DOHH2 (cell line): ENCODE results near the gene COL4A2.
A peak's percentile ranks its signal among the peaks of the same experiment; 100 is the strongest.

Experiments
- H3F3A ChIP-seq: fragments of 200-600 bp; sonication (generic), shearing (Covaris generic); 2 replicates; pipeline ENCODE4 v1.6.0; 2016; ENCODE audit warnings: antibody characterized with exemption, mild to moderate bottlenecking; ENCODE audit not compliant: control insufficient read depth, insufficient read depth
- H3K27ac ChIP-seq: fragments of 200-600 bp; sonication (generic); 2 replicates; pipeline ENCODE4 v1.5.1; 2014; ENCODE audit warnings: low read depth, mild to moderate bottlenecking, low read length, moderate library complexity
- H3K27me3 ChIP-seq: fragments of 200-600 bp; sonication (generic); 2 replicates; pipeline ENCODE4 v1.6.1; 2014; ENCODE audit warnings: mild to moderate bottlenecking, low read length, mixed read lengths; ENCODE audit not compliant: control insufficient read depth
- H3K36me3 ChIP-seq: fragments of 200-600 bp; sonication (generic); 2 replicates; pipeline ENCODE4 v1.6.1; 2014; ENCODE audit warnings: mild to moderate bottlenecking, low read length, moderate library complexity, mixed read lengths; ENCODE audit not compliant: control insufficient read depth
- H3K4me1 ChIP-seq: fragments of 200-600 bp; sonication (generic); 2 replicates; pipeline ENCODE4 v1.6.1; 2014; ENCODE audit warnings: mild to moderate bottlenecking, low read length, mixed read lengths; ENCODE audit not compliant: control insufficient read depth
- H3K4me2 ChIP-seq: fragments of 200-600 bp; sonication (generic); 2 replicates; pipeline ENCODE4 v1.6.0; 2014; ENCODE audit warnings: mild to moderate bottlenecking, low read length, moderate library complexity
- H3K4me3 ChIP-seq: fragments of 200-600 bp; sonication (generic); 2 replicates; pipeline ENCODE4 v1.5.1; 2014; ENCODE audit warnings: mild to moderate bottlenecking, low read length, mixed read lengths
- H3K79me2 ChIP-seq: fragments of 200-600 bp; sonication (generic); 2 replicates; pipeline ENCODE4 v1.6.1; 2014; ENCODE audit warnings: mild to moderate bottlenecking, low read length, mixed read lengths; ENCODE audit not compliant: control insufficient read depth
- H3K9me2 ChIP-seq: fragments of 200-600 bp; sonication (generic); replicated peaks from 2 replicates; pipeline ENCODE4 v1.6.1; 2014; ENCODE audit warnings: mild to moderate bottlenecking, low read length, mixed read lengths; ENCODE audit not compliant: control insufficient read depth
- H3K9me3 ChIP-seq: fragments of 200-600 bp; sonication (generic); 2 replicates; pipeline ENCODE4 v1.6.1; 2014; ENCODE audit warnings: antibody characterized with exemption, low read length, mixed read lengths; ENCODE audit not compliant: control insufficient read depth, insufficient read depth
- H4K20me1 ChIP-seq: fragments of 200-600 bp; sonication (generic); 2 replicates; pipeline ENCODE4 v1.6.0; 2014; ENCODE audit warnings: low read depth, mild to moderate bottlenecking, antibody characterized with exemption, low read length, moderate library complexity; ENCODE audit not compliant: control insufficient read depth, insufficient read depth
- EZH2phosphoT487 ChIP-seq: fragments of 200-600 bp; sonication (generic); IDR thresholded peaks from 2 replicates; pipeline ENCODE4 v1.6.1; 2017; ENCODE audit warnings: borderline replicate concordance, mild to moderate bottlenecking, antibody characterized with exemption, low read length, moderate library complexity, mixed read lengths
- TF ChIP-seq, protein P1 (sequence below): fragments of 200-600 bp; sonication (generic); IDR thresholded peaks from one replicate; pipeline ENCODE4 v1.5.1; 2014; ENCODE audit warnings: antibody characterized with exemption, mild to moderate bottlenecking, low read depth, low read length; ENCODE audit not compliant: poor library complexity, severe bottlenecking

The COL4A2 gene

DNA sequence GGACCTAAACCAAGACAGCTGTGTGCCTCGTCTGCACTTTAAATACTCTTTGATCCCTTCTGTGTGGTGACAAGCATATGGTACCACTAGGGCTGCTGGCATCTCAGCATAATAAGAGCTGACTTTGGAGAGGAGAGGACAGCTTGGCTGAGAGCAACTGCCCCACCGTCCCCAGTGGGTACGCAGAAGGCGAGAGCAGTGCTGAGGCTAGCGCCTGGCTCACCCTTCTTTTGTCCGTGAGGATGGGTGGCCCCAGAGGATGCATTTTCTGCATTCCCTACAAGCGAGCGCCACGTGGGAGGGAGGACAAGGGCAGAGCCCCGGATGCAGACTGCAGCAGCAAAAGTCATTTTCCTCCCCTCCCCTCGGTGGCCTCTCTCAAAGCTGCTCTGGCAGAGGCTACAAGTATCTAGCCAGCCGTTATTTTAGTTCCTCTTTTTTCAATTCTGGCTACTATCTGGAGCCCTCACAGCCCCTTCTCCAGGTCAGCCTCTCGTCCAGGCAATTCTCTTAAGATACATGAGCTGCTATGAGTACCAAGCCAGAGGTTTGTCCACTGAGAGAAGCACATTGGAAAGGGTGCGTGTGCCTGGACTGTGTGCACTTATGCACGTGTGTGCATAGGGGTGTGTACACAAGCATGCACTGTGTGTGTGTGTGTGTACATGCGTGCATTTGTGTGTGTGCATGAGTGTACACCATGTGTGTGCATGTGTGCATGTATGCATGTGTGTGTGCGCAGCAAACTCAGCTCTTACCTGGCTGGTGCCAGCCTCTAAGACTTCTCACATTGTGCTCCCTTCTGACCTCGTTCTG lies 203.1 kb downstream of the COL4A2 start:
- TF ChIP-seq, protein P1, sequence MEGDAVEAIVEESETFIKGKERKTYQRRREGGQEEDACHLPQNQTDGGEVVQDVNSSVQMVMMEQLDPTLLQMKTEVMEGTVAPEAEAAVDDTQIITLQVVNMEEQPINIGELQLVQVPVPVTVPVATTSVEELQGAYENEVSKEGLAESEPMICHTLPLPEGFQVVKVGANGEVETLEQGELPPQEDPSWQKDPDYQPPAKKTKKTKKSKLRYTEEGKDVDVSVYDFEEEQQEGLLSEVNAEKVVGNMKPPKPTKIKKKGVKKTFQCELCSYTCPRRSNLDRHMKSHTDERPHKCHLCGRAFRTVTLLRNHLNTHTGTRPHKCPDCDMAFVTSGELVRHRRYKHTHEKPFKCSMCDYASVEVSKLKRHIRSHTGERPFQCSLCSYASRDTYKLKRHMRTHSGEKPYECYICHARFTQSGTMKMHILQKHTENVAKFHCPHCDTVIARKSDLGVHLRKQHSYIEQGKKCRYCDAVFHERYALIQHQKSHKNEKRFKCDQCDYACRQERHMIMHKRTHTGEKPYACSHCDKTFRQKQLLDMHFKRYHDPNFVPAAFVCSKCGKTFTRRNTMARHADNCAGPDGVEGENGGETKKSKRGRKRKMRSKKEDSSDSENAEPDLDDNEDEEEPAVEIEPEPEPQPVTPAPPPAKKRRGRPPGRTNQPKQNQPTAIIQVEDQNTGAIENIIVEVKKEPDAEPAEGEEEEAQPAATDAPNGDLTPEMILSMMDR, result no peak
- no peak for TF ChIP-seq EZH2phosphoT487

DNA sequence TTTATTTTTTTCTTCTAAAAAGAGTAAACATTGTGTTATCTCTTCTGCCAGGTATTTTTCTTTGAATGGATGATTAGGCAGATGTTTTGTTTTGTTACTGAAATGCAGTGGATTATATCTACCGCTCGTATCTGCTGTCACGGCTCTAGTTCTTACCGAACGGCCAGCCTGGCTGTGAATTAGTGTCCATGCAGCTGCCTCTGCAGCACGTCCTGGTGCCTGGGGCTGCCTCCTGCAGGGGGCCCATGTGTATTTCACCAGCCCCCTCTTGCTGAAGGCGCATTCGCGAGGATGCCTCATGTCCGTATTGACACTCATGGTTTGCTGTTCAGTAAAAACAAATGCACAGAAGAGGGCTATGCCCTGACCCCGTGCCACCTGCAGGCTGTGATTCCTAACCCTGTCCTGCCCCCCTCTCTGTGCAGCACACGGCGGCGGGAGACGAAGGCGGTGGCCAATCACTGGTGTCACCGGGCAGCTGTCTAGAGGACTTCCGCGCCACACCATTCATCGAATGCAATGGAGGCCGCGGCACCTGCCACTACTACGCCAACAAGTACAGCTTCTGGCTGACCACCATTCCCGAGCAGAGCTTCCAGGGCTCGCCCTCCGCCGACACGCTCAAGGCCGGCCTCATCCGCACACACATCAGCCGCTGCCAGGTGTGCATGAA lies 204.6 kb downstream of the COL4A2 start:
- H3K36me3 ChIP-seq, result no peaks in the 10 kb centered on the region
- H3K27ac ChIP-seq, result no peak overlapping the region
- H3K4me2 ChIP-seq, result no peak overlapping the region
- no peaks in the 10 kb centered on the region for H3K79me2 ChIP-seq
- H3K4me1 ChIP-seq, result peaks cover 10% of the 10 kb centered on the region
- H3K4me3 ChIP-seq, result no peak overlapping the region
- no peak for TF ChIP-seq EZH2phosphoT487
- TF ChIP-seq, protein P1, result no peak
- H3K9me2 ChIP-seq, result no peaks in the 10 kb centered on the region
- no peaks in the 10 kb centered on the region; the same call in none of the 2 replicates for H3K27me3 ChIP-seq
- H4K20me1 ChIP-seq, result no peaks in the 10 kb centered on the region
- no peaks in the 10 kb centered on the region for H3K9me3 ChIP-seq
- H3F3A ChIP-seq, result no peaks in the 10 kb centered on the region

More for the DNA sequence above, 203.1 kb downstream of the COL4A2 start:
- H3F3A ChIP-seq, result no peaks in the 10 kb centered on the region
- no peaks in the 10 kb centered on the region for H3K36me3 ChIP-seq
- H3K9me3 ChIP-seq, result no peaks in the 10 kb centered on the region
- no peak overlapping the region for H3K27ac ChIP-seq
- no peaks in the 10 kb centered on the region for H3K79me2 ChIP-seq
- H3K27me3 ChIP-seq, result no peaks in the 10 kb centered on the region; the same call in none of the 2 replicates
- no peaks in the 10 kb centered on the region for H3K9me2 ChIP-seq
- H3K4me2 ChIP-seq, result 0 out of 2 replicates have a peak overlapping the region, but pooled peaks have one; percentile 24
- no peak overlapping the region for H3K4me3 ChIP-seq
- peaks cover 10% of the 10 kb centered on the region for H3K4me1 ChIP-seq
- no peaks in the 10 kb centered on the region for H4K20me1 ChIP-seq

DNA sequence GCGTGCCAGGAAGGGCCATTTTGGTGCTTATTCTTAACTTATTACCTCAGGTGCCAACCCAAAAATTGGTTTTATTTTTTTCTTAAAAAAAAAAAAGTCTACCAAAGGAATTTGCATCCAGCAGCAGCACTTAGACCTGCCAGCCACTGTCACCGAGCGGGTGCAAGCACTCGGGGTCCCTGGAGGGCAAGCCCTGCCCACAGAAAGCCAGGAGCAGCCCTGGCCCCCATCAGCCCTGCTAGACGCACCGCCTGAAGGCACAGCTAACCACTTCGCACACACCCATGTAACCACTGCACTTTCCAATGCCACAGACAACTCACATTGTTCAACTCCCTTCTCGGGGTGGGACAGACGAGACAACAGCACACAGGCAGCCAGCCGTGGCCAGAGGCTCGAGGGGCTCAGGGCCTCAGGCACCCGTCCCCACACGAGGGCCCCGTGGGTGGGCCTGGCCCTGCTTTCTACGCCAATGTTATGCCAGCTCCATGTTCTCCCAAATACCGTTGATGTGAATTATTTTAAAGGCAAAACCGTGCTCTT lies 205.2 kb downstream of the COL4A2 start:
- peaks cover 10% of the 10 kb centered on the region for H3K4me1 ChIP-seq
- H3K79me2 ChIP-seq, result no peaks in the 10 kb centered on the region
- H3K9me3 ChIP-seq, result no peaks in the 10 kb centered on the region
- no peaks in the 10 kb centered on the region for H3F3A ChIP-seq
- no peaks in the 10 kb centered on the region for H4K20me1 ChIP-seq
- no peaks in the 10 kb centered on the region for H3K9me2 ChIP-seq
- TF ChIP-seq, protein P1, result no peak
- no peak for TF ChIP-seq EZH2phosphoT487
- no peak overlapping the region for H3K4me2 ChIP-seq
- H3K4me3 ChIP-seq, result no peak overlapping the region
- H3K36me3 ChIP-seq, result no peaks in the 10 kb centered on the region
- H3K27me3 ChIP-seq, result peaks cover under 1% of the 10 kb centered on the region
- H3K27ac ChIP-seq, result no peak overlapping the region
